Coronary artery (tissue), 2 donors: ENCODE measurements around the gene GHSR.

Experiments
- DNase-seq: peaks from one replicate; pipeline ENCODE4 v3.0.0-alpha.2; 2017; ENCODE audit warnings: low spot score
- H3K27ac ChIP-seq, 2 donors: fragments of 200-600 bp; sonication (generic); one replicate each; pipeline ENCODE4 v1.5.1; 2016 to 2019
- H3K4me3 ChIP-seq: fragments of 200-600 bp; sonication (generic); 2 replicates; pipeline ENCODE4 v1.5.1; 2016; ENCODE audit warnings: mild to moderate bottlenecking, moderate library complexity
- CTCF ChIP-seq: fragments of 200-600 bp; sonication (generic); IDR thresholded peaks from one replicate; pipeline ENCODE4 v1.5.1; 2019; ENCODE audit warnings: antibody characterized with exemption

The GHSR gene

DNA sequence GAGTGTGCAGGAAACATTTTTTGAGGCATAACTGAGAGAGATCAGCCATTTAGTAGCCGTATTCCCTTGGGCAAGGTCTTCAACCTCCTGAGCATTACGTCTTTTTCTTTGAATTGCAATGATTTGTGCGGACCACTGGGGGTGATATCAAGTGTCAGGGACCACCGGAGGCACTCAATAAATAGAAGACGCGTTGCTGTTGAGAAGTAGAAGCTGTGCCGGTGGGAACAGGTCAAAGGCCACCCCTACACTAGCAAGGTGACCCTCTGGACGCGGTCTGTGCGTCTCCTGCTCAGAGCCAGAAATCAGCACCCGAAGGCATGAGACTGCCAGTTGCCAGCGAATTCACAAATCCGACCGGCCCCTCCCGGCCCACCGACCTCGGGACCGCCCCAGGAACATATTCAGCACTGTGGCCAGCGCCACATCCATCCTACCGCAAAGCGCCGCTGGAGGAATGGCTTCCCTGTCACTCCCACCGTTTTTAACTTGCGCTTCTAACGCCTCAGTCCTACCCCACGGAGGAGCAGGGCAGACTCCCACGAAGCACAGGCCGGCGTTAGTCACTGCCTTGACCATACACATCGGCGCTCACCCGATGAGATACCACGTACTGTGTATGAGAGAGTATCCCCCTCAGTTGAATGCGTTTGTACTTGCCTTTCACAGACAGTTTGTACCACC is 1.4 kb upstream of the GHSR start:
- Histone ChIP-seq H3K4me3 (no peak overlapping the region), H3K27ac (no peak overlapping the region)
- TF ChIP-seq CTCF = no peak
- DNase-seq = no peak

DNA sequence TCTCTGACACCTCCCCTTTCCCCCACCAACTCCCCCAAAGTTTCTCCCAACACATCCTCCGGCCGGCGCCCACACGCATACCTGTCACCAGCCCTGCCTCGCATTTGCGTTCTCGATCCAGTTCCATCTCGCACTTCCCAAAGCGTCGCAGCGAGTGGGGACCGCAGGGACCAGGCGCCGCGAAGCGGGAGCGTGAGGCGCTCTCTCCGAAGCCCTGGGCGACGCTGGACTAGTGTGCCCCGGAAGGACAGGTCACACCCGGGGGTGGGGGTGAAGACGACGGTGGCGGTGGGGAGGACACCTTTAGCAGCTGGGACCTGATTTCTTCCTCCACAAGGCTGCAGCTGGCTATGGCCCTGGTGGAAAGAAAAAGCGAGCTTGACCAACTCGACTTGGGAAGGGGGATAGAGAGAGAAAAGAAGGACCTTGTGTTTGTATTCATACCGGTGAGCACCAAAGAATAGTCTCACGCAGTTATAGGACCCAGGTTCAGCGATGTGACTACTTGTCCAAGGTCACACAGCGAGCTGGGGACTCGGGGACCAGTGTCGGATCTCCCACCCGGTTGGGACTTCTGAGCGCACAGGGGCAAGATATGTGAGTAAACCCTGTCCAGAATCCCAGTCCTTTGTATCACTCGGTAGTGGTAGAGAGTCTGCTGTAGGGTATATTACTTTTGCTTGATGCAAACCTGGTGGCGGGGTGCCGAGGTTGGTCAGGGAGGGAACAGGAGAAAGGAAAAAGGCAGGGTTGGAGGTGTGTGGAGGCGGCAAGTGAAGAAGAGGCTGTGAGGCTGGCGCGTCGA is 607 bp upstream of the GHSR start:
- Histone ChIP-seq H3K27ac (no peak overlapping the region), H3K4me3 (no peak overlapping the region)
- TF ChIP-seq CTCF = no peak
- no peak for DNase-seq

DNA sequence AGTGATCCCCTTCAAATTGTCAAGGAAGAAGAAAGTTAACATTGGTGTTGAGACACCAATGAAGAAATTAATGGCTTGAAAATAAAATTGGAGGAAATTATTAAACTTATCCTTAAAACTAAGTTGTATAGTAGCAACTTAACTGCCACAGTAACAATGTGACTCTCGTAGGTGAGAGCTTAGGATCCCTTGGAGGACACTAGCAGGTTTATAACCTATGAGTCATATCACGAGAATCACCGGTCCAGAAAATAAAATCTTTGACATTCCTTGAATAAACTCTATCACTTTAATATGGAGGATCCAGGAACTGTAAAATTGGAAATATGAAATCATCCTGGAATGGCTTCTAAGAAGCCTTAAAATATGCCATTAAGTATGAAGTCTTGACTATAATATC is 2.1 kb downstream of the GHSR start:
- no peak overlapping the region for H3K27ac ChIP-seq
- no peak for TF ChIP-seq CTCF
- H3K4me3 ChIP-seq = no peak overlapping the region
- DNase-seq = no peak

- Histone ChIP-seq H3K27ac (no peak overlapping the region), H3K4me3 (no peak overlapping the region)
- no peak for TF ChIP-seq CTCF
- DNase-seq = no peak
These were observed 3.4 kb downstream of the GHSR start for GRCh38 chr3:172444821-172445220.

DNA sequence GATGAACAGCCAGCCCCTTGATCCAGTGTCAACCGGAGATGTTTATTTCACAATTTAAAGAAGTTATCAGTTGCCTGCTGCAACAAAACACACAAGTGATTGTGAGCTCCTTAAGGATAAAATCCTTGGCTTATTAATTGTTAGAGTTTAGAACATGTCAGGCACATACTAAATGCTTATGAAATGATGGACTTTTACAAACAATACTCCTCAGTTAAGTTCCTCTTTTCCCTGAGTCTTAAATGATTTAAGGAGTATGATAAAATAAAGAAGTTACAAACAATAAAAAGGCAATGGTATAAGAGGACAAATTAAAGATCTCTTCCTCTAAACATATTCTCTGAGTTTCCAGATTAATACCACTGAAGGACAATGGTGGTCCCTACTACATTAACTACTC is 5.7 kb downstream of the GHSR start:
- TF ChIP-seq CTCF = no peak
- DNase-seq = no peak
- H3K4me3 ChIP-seq = no peak overlapping the region
- no peak overlapping the region for H3K27ac ChIP-seq

GRCh38 chr3:172441581-172441980 is 6.7 kb downstream of the GHSR start:
- no peak for DNase-seq
- Histone ChIP-seq H3K4me3 (no peak overlapping the region), H3K27ac (no peak overlapping the region)
- no peak for TF ChIP-seq CTCF

DNA sequence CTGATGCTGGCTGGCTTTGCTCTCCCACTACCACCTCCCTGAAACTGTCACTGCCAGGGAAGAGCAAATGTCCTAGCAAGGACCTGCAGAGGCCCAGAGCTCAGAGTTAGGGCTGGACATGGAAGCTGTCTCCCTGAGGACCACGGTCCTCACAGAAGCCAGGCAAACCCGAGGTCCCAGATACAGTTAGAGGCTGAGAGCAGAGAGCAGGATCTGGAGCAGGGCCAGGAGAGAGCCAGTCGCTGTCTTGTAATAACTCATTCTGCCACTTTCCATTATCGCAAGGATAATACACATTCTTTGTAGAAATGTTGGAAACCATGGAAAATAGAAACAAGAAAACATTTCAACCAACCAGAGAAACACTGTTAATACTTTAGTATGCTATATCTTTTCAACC is 10.1 kb downstream of the GHSR start:
- TF ChIP-seq CTCF = no peak
- DNase-seq = no peak

More for the DNA sequence above, 10.1 kb downstream of the GHSR start:
- Histone ChIP-seq H3K4me3 (no peak overlapping the region), H3K27ac (no peak overlapping the region)
